GM21825 (cell line): ENCODE measurements around the gene WNT4.

Experiments
- ATAC-seq: cut with Tn5 transposase; IDR thresholded peaks from one replicate; pipeline ENCODE4 v1.9.1; 2021; ENCODE audit warnings: mild to moderate bottlenecking, moderate library complexity; ENCODE audit not compliant: unreplicated experiment

The WNT4 gene

GRCh38 chr1:22164841-22165808, 22.2 kb upstream of the WNT4 start:
- no peak for ATAC-seq

GRCh38 chr1:22163564-22163963, 20.7 kb upstream of the WNT4 start:
- ATAC-seq, result no peak

GRCh38 chr1:22163137-22163536, 20.2 kb upstream of the WNT4 start:
- no peak for ATAC-seq

- ATAC-seq, result no peak
Measured at GRCh38 chr1:22159891-22160290, 17.0 kb upstream of the WNT4 start.

- no peak for ATAC-seq
Measured at GRCh38 chr1:22158654-22159053, 15.8 kb upstream of the WNT4 start.

- ATAC-seq, result no peak
Measured at GRCh38 chr1:22157359-22157966, 14.6 kb upstream of the WNT4 start.

GRCh38 chr1:22155517-22155916, 12.6 kb upstream of the WNT4 start:
- no peak for ATAC-seq

- no peak for ATAC-seq
Measured at GRCh38 chr1:22154626-22155025, 11.7 kb upstream of the WNT4 start.

- no peak for ATAC-seq
Measured at GRCh38 chr1:22153660-22154437, 11.0 kb upstream of the WNT4 start.

GRCh38 chr1:22150923-22151322, 8.0 kb upstream of the WNT4 start:
- no peak for ATAC-seq

- no peak for ATAC-seq
Measured at GRCh38 chr1:22142315-22143064, 407 bp downstream of the WNT4 start.

GRCh38 chr1:22141554-22142314, 1.2 kb downstream of the WNT4 start:
- no peak for ATAC-seq

- no peak for ATAC-seq
Measured at GRCh38 chr1:22140694-22141093, 2.2 kb downstream of the WNT4 start.

GRCh38 chr1:22139817-22140216, 3.1 kb downstream of the WNT4 start:
- no peak for ATAC-seq

GRCh38 chr1:22139066-22139594, 3.8 kb downstream of the WNT4 start:
- ATAC-seq, result no peak

- no peak for ATAC-seq
Measured at GRCh38 chr1:22137004-22137720, 5.7 kb downstream of the WNT4 start.

- ATAC-seq, result no peak
Measured at GRCh38 chr1:22133931-22134324, 9.0 kb downstream of the WNT4 start.

- no peak for ATAC-seq
Measured at GRCh38 chr1:22133247-22133930, 9.5 kb downstream of the WNT4 start.
